ENCODE data around the gene UGT1A5. TPM values are rescaled to one million over a fixed set of nuclear protein-coding genes. Genes with fewer than 3 reads are reported as not detected.

Gene UGT1A5
- total and polyA plus RNA-seq, 2 of the 4 experiments (the other 2 are of a cell fraction) = not detected

DNA sequence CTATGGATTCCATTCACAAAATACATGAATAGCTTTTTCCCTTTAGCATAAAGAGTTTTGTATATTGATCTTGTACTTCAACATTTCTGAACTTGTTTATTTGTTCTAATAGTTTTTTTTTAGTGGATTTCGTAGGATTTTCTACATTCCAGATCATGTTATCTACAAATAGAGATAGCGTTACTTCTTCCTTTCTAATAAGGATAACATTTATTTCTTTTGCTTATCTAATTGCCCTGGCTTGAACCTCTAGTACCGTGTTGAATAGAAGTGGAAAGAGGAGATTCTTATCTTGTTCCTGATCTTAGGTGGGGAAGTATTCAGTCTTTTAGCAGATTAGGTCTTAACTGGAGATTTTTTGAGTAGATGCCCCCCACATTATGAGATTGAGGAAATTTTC is 10.5 kb upstream of the UGT1A5 start:
- no peak for TF ChIP-seq NFE2L2 (IDR thresholded peaks at IDR 0.05; ENCODE audit: low read depth, low read length)
- TF ChIP-seq CHD1 (IDR thresholded peaks at IDR 0.05; ENCODE audit: low read depth, low read length) = no peak
- no peak for TF ChIP-seq RCOR1 (IDR thresholded peaks at IDR 0.05; ENCODE audit: insufficient replicate concordance, low read length)
- TF ChIP-seq, protein P1, sequence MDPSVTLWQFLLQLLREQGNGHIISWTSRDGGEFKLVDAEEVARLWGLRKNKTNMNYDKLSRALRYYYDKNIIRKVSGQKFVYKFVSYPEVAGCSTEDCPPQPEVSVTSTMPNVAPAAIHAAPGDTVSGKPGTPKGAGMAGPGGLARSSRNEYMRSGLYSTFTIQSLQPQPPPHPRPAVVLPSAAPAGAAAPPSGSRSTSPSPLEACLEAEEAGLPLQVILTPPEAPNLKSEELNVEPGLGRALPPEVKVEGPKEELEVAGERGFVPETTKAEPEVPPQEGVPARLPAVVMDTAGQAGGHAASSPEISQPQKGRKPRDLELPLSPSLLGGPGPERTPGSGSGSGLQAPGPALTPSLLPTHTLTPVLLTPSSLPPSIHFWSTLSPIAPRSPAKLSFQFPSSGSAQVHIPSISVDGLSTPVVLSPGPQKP (IDR thresholded peaks at IDR 0.05; ENCODE audit: borderline replicate concordance, low read depth, low read length) = no peak
- TF ChIP-seq FOS (IDR thresholded peaks at IDR 0.05; ENCODE audit: low read depth, low read length) = no peak
- TF ChIP-seq, protein P2, sequence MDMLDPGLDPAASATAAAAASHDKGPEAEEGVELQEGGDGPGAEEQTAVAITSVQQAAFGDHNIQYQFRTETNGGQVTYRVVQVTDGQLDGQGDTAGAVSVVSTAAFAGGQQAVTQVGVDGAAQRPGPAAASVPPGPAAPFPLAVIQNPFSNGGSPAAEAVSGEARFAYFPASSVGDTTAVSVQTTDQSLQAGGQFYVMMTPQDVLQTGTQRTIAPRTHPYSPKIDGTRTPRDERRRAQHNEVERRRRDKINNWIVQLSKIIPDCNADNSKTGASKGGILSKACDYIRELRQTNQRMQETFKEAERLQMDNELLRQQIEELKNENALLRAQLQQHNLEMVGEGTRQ (IDR thresholded peaks at IDR 0.05; ENCODE audit: low read depth, low read length) = no peak
- TF ChIP-seq, protein P3, sequence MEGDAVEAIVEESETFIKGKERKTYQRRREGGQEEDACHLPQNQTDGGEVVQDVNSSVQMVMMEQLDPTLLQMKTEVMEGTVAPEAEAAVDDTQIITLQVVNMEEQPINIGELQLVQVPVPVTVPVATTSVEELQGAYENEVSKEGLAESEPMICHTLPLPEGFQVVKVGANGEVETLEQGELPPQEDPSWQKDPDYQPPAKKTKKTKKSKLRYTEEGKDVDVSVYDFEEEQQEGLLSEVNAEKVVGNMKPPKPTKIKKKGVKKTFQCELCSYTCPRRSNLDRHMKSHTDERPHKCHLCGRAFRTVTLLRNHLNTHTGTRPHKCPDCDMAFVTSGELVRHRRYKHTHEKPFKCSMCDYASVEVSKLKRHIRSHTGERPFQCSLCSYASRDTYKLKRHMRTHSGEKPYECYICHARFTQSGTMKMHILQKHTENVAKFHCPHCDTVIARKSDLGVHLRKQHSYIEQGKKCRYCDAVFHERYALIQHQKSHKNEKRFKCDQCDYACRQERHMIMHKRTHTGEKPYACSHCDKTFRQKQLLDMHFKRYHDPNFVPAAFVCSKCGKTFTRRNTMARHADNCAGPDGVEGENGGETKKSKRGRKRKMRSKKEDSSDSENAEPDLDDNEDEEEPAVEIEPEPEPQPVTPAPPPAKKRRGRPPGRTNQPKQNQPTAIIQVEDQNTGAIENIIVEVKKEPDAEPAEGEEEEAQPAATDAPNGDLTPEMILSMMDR (conservative IDR thresholded peaks at IDR 0.05; ENCODE audit: low read depth, low read length) = no peak
- CTCF ChIA-PET = no interaction called here
- dilution Hi-C loops (cut with HindIII; ENCODE audit: low sequenced_read_pairs, unreplicated experiment) = no loop called here
- H3K4me2 ChIP-seq (ENCODE audit: low read depth, low read length) = no peak overlapping the region
- H3K56ac ChIP-seq (ENCODE audit: extremely low read depth, insufficient read depth, low read length) = no peak overlapping the region
- H3K36me3 ChIP-seq (ENCODE audit: control insufficient read depth, insufficient read depth, low read length) = no peaks in the 10 kb centered on the region
- H2AK5ac ChIP-seq (ENCODE audit: low read depth, low read length) = no peak overlapping the region
- no CpG with 5 or more reads among the region's 3 CpGs for WGBS, 2 experiments (ENCODE audit: extremely low coverage in 2 of 2, insufficient read length in 1 of 2)
- no peak overlapping the region for H2BK120ac ChIP-seq (ENCODE audit: low read depth, low read length)
- H3K9ac ChIP-seq (ENCODE audit: low read depth, low read length) = no peak overlapping the region
- H2AFZ ChIP-seq (replicated peaks; ENCODE audit: low read length, poor library complexity) = no peak overlapping the region
- no peaks in the 10 kb centered on the region for H3K79me1 ChIP-seq (ENCODE audit: low read depth in 1 of 2, low read length in 2 of 2)
- POLR2A ChIA-PET (ENCODE audit: unreplicated experiment) = no interaction called here
- no peak overlapping the region for H3K18ac ChIP-seq (ENCODE audit: low read depth, low read length)
- H3K27ac ChIP-seq (ENCODE audit: insufficient read depth, low read length) = no peak overlapping the region
- no TSS peak for BruUV-seq (replicated peaks)
- no peak overlapping the region for H3K4ac ChIP-seq (ENCODE audit: low read depth, low read length)
- H2BK15ac ChIP-seq (ENCODE audit: low read depth, low read length) = no peak overlapping the region
- no peak overlapping the region for H3K4me3 ChIP-seq (ENCODE audit: insufficient read depth, low read depth, low read length)
- H4K91ac ChIP-seq (ENCODE audit: insufficient read depth, low read depth, low read length) = no peak overlapping the region
- no peak overlapping the region for H4K5ac ChIP-seq (ENCODE audit: low read depth, low read length)
- no peaks in the 10 kb centered on the region for H3K9me3 ChIP-seq (ENCODE audit: control insufficient read depth, insufficient read depth, low read length)
- in situ Hi-C loops (cut with MboI; ENCODE audit: low sequenced_read_pairs) = no loop called here
- H2AK9ac ChIP-seq (replicated peaks; ENCODE audit: low read depth, low read length, poor library complexity) = no peak overlapping the region
- no peaks in the 10 kb centered on the region for H3K27me3 ChIP-seq (ENCODE audit: control insufficient read depth, insufficient read depth, low read length)
- H4K20me1 ChIP-seq (ENCODE audit: insufficient read depth, low read length) = no peaks in the 10 kb centered on the region
- H2BK20ac ChIP-seq (ENCODE audit: low read depth, low read length) = no peak overlapping the region
- no peak for DNase-seq
- H4K8ac ChIP-seq (ENCODE audit: low read depth in 2 of 2, low read length in 2 of 2) = no peak overlapping the region
- no peak overlapping the region for H3K14ac ChIP-seq (replicated peaks; ENCODE audit: low read depth, low read length)
- H3K23ac ChIP-seq (ENCODE audit: low read depth, low read length) = no peak overlapping the region
- no peak for ATAC-seq (ENCODE audit: low read depth)
- no peak overlapping the region for H2BK5ac ChIP-seq (ENCODE audit: low read depth, low read length, poor library complexity, severe bottlenecking)
- intact Hi-C loops (cut with micrococcal nuclease) = no loop called here
- peaks cover 11% of the 10 kb centered on the region for H3K4me1 ChIP-seq (ENCODE audit: control insufficient read depth, insufficient read depth, low read length)
- no peaks in the 10 kb centered on the region for H3K9me1 ChIP-seq (ENCODE audit: insufficient read depth, low read length)
